Naive thymus-derived CD4-positive, alpha-beta T cell (primary cell): ENCODE measurements around the gene BPIFB1. TPM values are rescaled to one million over a fixed set of nuclear protein-coding genes. Genes with fewer than 3 reads are reported as not detected.
A peak's percentile ranks its signal among the peaks of the same experiment; 100 is the strongest.

ENCODE experiments used
- ATAC-seq: fragments of 150-1000 bp; cut with Tn5 transposase; 2 replicates; pipeline ENCODE4 v1.10.0; 2021; ENCODE audit warnings: mild to moderate bottlenecking, moderate library complexity
- CTCF ChIA-PET: fragments of 350-600 bp; sonication (Branson Sonifier 250); formaldehyde crosslinking; loops from one replicate; lab custom pipeline; 2021; ENCODE audit warnings: antibody characterized with exemption; lab: Charles Lee
- POLR2A ChIA-PET: fragments of 350-600 bp; sonication (Branson Sonifier 250); formaldehyde crosslinking; loops from one replicate; lab custom pipeline; 2021; ENCODE audit warnings: antibody characterized with exemption, inconsistent platforms; lab: Charles Lee
- DNase-seq, 9 donors: peaks; one replicate each; pipeline versions ENCODE4 v3.0.0 to v3.0.0-alpha.2; 2020 to 2022; ENCODE audit warnings: mixed read lengths in 1 of 9
- H3K27ac ChIP-seq: one replicate; pipeline ENCODE4 v1.7.0; 2013; ENCODE audit warnings: mild to moderate bottlenecking, low read depth, low read length, moderate library complexity
- H3K27me3 ChIP-seq, 2 donors: one replicate each; pipeline ENCODE4 v1.7.0; 2013; ENCODE audit warnings: low read length in 2 of 2, mild to moderate bottlenecking in 2 of 2, moderate library complexity in 2 of 2; ENCODE audit not compliant: control insufficient read depth in 2 of 2, insufficient read depth in 2 of 2
- H3K36me3 ChIP-seq, 3 experiments: 1 replicate in 2 of 3; 2 replicates in 1 of 3; pipeline ENCODE4 v1.7.0; 2013; ENCODE audit warnings: low read length in 3 of 3, mild to moderate bottlenecking in 3 of 3, moderate library complexity in 1 of 3; ENCODE audit not compliant: insufficient read depth in 3 of 3, control insufficient read depth in 2 of 3
- H3K4me1 ChIP-seq, 2 donors: one replicate each; pipeline ENCODE4 v1.7.0; 2013; ENCODE audit warnings: low read length in 2 of 2, mild to moderate bottlenecking in 2 of 2, moderate library complexity in 1 of 2; ENCODE audit not compliant: control insufficient read depth in 2 of 2, insufficient read depth in 2 of 2
- H3K4me3 ChIP-seq: 2 replicates; pipeline ENCODE4 v1.7.0; 2013; ENCODE audit warnings: mild to moderate bottlenecking, low read length
- H3K9me3 ChIP-seq, 3 experiments: 1 replicate in 2 of 3; 2 replicates in 1 of 3; pipeline ENCODE4 v1.7.0; 2013; ENCODE audit warnings: low read length in 3 of 3; ENCODE audit not compliant: control insufficient read depth in 2 of 3
- H3K27ac Mint-ChIP-seq, 9 donors: one replicate each; pipeline ENCODE4 v1.8.0; 2020 to 2022; ENCODE audit warnings: mixed read lengths in 9 of 9, mild to moderate bottlenecking in 8 of 9, moderate library complexity in 5 of 9, inconsistent platforms in 2 of 9
- H3K27me3 Mint-ChIP-seq, 5 donors: one replicate each; pipeline ENCODE4 v1.8.0; 2021 to 2022; ENCODE audit warnings: mixed read lengths in 5 of 5, mild to moderate bottlenecking in 1 of 5
- H3K36me3 Mint-ChIP-seq, 5 donors: one replicate each; pipeline ENCODE4 v1.8.0; 2020 to 2022; ENCODE audit warnings: mixed read lengths in 5 of 5, mild to moderate bottlenecking in 3 of 5, inconsistent platforms in 1 of 5
- H3K4me1 Mint-ChIP-seq, 7 donors: one replicate each; pipeline ENCODE4 v1.8.0; 2020 to 2022; ENCODE audit warnings: mixed read lengths in 7 of 7, mild to moderate bottlenecking in 3 of 7, inconsistent platforms in 1 of 7
- H3K4me3 Mint-ChIP-seq, 10 donors: one replicate each; pipeline ENCODE4 v1.8.0; 2020 to 2022; ENCODE audit warnings: mild to moderate bottlenecking in 10 of 10, mixed read lengths in 10 of 10, moderate library complexity in 6 of 10, inconsistent platforms in 2 of 10
- H3K9me3 Mint-ChIP-seq, 11 donors: one replicate each; pipeline ENCODE4 v1.8.0; 2020 to 2022; ENCODE audit warnings: mixed read lengths in 11 of 11, mild to moderate bottlenecking in 4 of 11, inconsistent platforms in 1 of 11, moderate library complexity in 1 of 11
- intact Hi-C, 2 donors: fragments of 100-400 bp; cut with micrococcal nuclease; formaldehyde crosslinking; loops; one replicate each; pipeline ENCODE4 v1.15.1; 2023
- polyA plus RNA-seq, 2 donors: library from polyadenylated mRNA; unstranded; fragments of 300-500 nt; fragmentation: Illumina TruSeq; gene quantifications; one replicate each; pipeline ENCODE4 v1.2.3, GENCODE V29; 2021
- total RNA-seq, 6 experiments: library from RNA in 5 of 6; stranded (reverse) in 5 of 6; gene quantifications; 1 replicate in 5 of 6; 2 replicates in 1 of 6; pipeline ENCODE4 v1.2.3 and lab custom pipeline; 2021 to 2026

Gene BPIFB1
- total and polyA plus RNA-seq, 7 experiments from 2014 or later, result not detected

- no peak overlapping the region for H3K4me3 Mint-ChIP-seq
- CTCF ChIA-PET, result interaction anchor here (0.6 to 1.2 kb wide), 2 partner anchors 509 to 1497 kb away, joined by 3 to 4 read pairs; no protein-coding TSS in a partner anchor
Measured at GRCh38 chr20:33301192-33301930, 18.3 kb downstream of the BPIFB1 start.

DNA sequence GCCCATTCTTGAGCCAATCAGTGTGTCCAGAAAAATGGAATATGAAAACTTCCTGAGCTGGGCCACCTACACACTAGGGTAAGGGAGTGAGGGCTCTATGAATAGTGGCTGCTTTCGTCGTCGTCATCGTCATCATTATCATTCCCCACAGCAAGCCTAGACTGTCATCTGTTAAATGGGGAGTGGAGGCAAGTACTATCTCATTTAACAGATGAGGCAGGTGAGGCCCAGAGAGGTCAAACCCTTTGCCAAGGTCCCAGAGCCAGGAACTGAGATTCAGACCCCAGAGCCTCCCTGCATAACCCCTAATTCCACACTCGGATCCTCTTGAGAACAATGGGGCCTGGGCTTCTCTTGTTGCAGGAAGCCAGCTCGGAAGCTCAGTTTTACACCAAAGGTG, 20.6 kb downstream of the BPIFB1 start:
- Mint-ChIP-seq H3K36me3 (no peaks in the 10 kb centered on the region), H3K27me3 (peaks cover 0 to 3% (median 2%) of the 10 kb centered on the region in 5 donors), H3K4me3 (no peak overlapping the region), H3K9me3 (peaks cover 0 to 3% (median 0%) of the 10 kb centered on the region in 11 donors), H3K4me1 (peaks cover 0 to 3% (median 0%) of the 10 kb centered on the region in 7 donors), H3K27ac (peak overlapping the region in 1 of 9 donors; percentile 67)
- DNase-seq (no peak), ATAC-seq (no peak)
- no peaks in the 10 kb centered on the region for H3K36me3 ChIP-seq
- H3K27me3 ChIP-seq, result no peaks in the 10 kb centered on the region
- H3K9me3 ChIP-seq, result no peaks in the 10 kb centered on the region
- H3K4me1 ChIP-seq, result peaks cover 0 to 6% of the 10 kb centered on the region in 2 donors
- no peak overlapping the region for H3K4me3 ChIP-seq
- no peak overlapping the region for H3K27ac ChIP-seq
- ChIA-PET CTCF (no interaction called here), POLR2A (no interaction called here)
- intact Hi-C loops, result no loop called here

More at GRCh38 chr20:33301192-33301930, 18.3 kb downstream of the BPIFB1 start:
- Histone ChIP-seq H3K4me1 (peaks cover 0 to 6% of the 10 kb centered on the region in 2 donors), H3K27ac (no peak overlapping the region), H3K9me3 (no peaks in the 10 kb centered on the region), H3K27me3 (no peaks in the 10 kb centered on the region), H3K36me3 (no peaks in the 10 kb centered on the region), H3K4me3 (no peak overlapping the region)
- Mint-ChIP-seq H3K9me3 (no peaks in the 10 kb centered on the region), H3K27ac (no peak overlapping the region), H3K36me3 (no peaks in the 10 kb centered on the region), H3K27me3 (peaks cover 4 to 13% (median 12%) of the 10 kb centered on the region in 5 donors), H3K4me1 (peaks cover 0 to 3% (median 0%) of the 10 kb centered on the region in 7 donors)
- ATAC-seq (no peak), DNase-seq (no peak)
- intact Hi-C loops, result no loop called here
- POLR2A ChIA-PET, result interaction anchor here (0.6 kb wide), 1 partner anchor 210 kb away, joined by 3 read pairs; no protein-coding TSS in a partner anchor

DNA sequence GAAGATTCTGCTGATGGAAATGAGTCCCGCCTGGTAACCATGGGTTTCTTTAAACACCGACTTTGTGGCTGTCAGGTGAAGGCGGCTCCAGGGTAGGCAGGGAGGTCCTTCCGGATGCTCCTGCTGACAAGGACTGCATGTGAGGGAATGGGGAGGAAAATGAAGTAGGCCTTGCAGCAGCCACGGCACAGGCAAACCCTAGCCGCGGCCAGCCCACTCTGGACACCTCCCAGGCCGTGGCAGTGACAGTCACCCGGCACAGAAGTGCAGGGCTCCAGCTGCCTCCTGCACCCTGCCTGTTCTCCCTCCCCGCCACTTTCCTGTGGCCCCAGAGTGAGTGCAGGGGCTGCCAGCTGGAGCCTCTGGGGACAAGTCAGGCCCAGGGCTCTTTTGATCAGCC, 21.0 kb downstream of the BPIFB1 start:
- Histone ChIP-seq H3K36me3 (no peaks in the 10 kb centered on the region), H3K4me3 (no peak overlapping the region), H3K4me1 (peaks cover 0 to 3% of the 10 kb centered on the region in 2 donors), H3K9me3 (no peaks in the 10 kb centered on the region), H3K27ac (no peak overlapping the region), H3K27me3 (no peaks in the 10 kb centered on the region)
- H3K36me3 Mint-ChIP-seq, result no peaks in the 10 kb centered on the region
- no peak overlapping the region for H3K4me3 Mint-ChIP-seq
- peaks cover 0 to 3% (median 0%) of the 10 kb centered on the region in 7 donors for H3K4me1 Mint-ChIP-seq
- ChIA-PET POLR2A (no interaction called here), CTCF (no interaction called here)
- DNase-seq (no peak), ATAC-seq (no peak)
- H3K27me3 Mint-ChIP-seq, result peaks cover 0 to 3% (median 0%) of the 10 kb centered on the region in 5 donors
- H3K27ac Mint-ChIP-seq, result no peak overlapping the region
- intact Hi-C loops, result no loop called here
- H3K9me3 Mint-ChIP-seq, result peaks cover 0 to 3% (median 0%) of the 10 kb centered on the region in 11 donors

GRCh38 chr20:33305589-33306057, 22.6 kb downstream of the BPIFB1 start:
- H3K27me3 Mint-ChIP-seq, result peaks cover 0 to 3% (median 0%) of the 10 kb centered on the region in 5 donors
- ChIA-PET CTCF (no interaction called here), POLR2A (no interaction called here)
- peaks cover 0 to 3% (median 0%) of the 10 kb centered on the region in 7 donors for H3K4me1 Mint-ChIP-seq
- peaks cover 0 to 3% (median 0%) of the 10 kb centered on the region in 11 donors for H3K9me3 Mint-ChIP-seq
- no peaks in the 10 kb centered on the region for H3K36me3 ChIP-seq
- intact Hi-C loops, result no loop called here
- no peaks in the 10 kb centered on the region for H3K36me3 Mint-ChIP-seq
- no peak overlapping the region for H3K4me3 Mint-ChIP-seq
- ATAC-seq (no peak), DNase-seq (no peak)
- H3K4me3 ChIP-seq, result no peak overlapping the region
- H3K27ac Mint-ChIP-seq, result no peak overlapping the region
- H3K4me1 ChIP-seq, result no peaks in the 10 kb centered on the region
- H3K27ac ChIP-seq, result no peak overlapping the region
- no peaks in the 10 kb centered on the region for H3K9me3 ChIP-seq
- H3K27me3 ChIP-seq, result no peaks in the 10 kb centered on the region

- no peaks in the 10 kb centered on the region for H3K27me3 ChIP-seq
- POLR2A ChIA-PET, result no interaction called here
- CTCF ChIA-PET, result no interaction called here
- no peak overlapping the region for H3K27ac ChIP-seq
- Mint-ChIP-seq H3K9me3 (peaks cover 0 to 3% (median 0%) of the 10 kb centered on the region in 11 donors), H3K27ac (no peak overlapping the region), H3K4me3 (no peak overlapping the region), H3K4me1 (no peaks in the 10 kb centered on the region), H3K27me3 (peaks cover 0 to 3% (median 0%) of the 10 kb centered on the region in 5 donors), H3K36me3 (no peaks in the 10 kb centered on the region)
- no peaks in the 10 kb centered on the region for H3K36me3 ChIP-seq
- H3K4me3 ChIP-seq, result no peak overlapping the region
- no peaks in the 10 kb centered on the region for H3K9me3 ChIP-seq
- intact Hi-C loops, result no loop called here
- ATAC-seq (no peak), DNase-seq (no peak)
- H3K4me1 ChIP-seq, result no peaks in the 10 kb centered on the region
Measured at GRCh38 chr20:33306228-33306627, 23.2 kb downstream of the BPIFB1 start.

DNA sequence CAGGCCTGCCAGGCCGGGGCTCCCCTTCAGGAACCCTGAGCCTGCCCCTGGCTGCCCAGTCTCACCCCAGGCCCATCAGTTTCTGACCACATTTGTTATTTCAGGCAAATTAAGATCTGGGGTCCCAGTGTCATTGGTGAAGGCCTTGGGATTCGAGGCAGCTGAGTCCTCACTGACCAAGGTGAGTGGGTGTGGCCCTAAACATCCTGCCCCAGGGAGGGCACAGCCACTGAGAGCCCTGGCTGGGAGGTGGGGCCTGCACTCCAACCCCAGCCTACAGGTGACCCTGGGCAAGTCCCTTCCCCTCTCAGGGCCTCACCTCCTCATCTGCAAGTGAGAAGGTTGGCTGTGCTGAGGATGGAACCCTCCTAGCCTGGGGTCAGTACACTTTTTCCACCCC, 23.8 kb downstream of the BPIFB1 start:
- POLR2A ChIA-PET, result no interaction called here
- intact Hi-C loops, result no loop called here
- Mint-ChIP-seq H3K4me1 (no peaks in the 10 kb centered on the region), H3K27ac (no peak overlapping the region), H3K4me3 (no peak overlapping the region), H3K36me3 (no peaks in the 10 kb centered on the region), H3K9me3 (peaks cover 0 to 3% (median 0%) of the 10 kb centered on the region in 11 donors), H3K27me3 (peaks cover 0 to 7% (median 0%) of the 10 kb centered on the region in 5 donors)
- H3K4me3 ChIP-seq, result no peak overlapping the region
- no peaks in the 10 kb centered on the region for H3K36me3 ChIP-seq
- CTCF ChIA-PET, result no interaction called here
- H3K27me3 ChIP-seq, result no peaks in the 10 kb centered on the region
- H3K27ac ChIP-seq, result no peak overlapping the region
- H3K9me3 ChIP-seq, result no peaks in the 10 kb centered on the region
- H3K4me1 ChIP-seq, result no peaks in the 10 kb centered on the region
- no peak for ATAC-seq
- DNase-seq, result no peak
